A549 (cell line): ENCODE results near the gene MAGIX. TPM values are rescaled to one million over a fixed set of nuclear protein-coding genes. Genes with fewer than 3 reads are reported as not detected.

Experiments
- ATAC-seq, 2 experiments: fragments of 200-7000 bp in 1 of 2; fragments of >200 bp in 1 of 2; cut with Nextera tagmentation in 1 of 2; cut with Tn5 transposase in 1 of 2; 3 replicates each; pipeline versions ENCODE4 v1.8.0 to v1.9.1; 2018 to 2020; ENCODE audit warnings: mild to moderate bottlenecking in 1 of 2, moderate library complexity in 1 of 2
- CTCF ChIA-PET: fragments of 300-600 bp; sonication (Branson Sonifier 250); formaldehyde crosslinking; extraction: SDS; loops from one replicate; lab custom pipeline; 2021; ENCODE audit warnings: antibody characterized with exemption, inconsistent platforms; lab: Yijun Ruan, JAX
- POLR2A ChIA-PET: fragments of 350-600 bp; formaldehyde crosslinking; extraction: SDS; loops from one replicate; lab custom pipeline; 2021; ENCODE audit warnings: antibody characterized with exemption, inconsistent platforms; lab: Yijun Ruan, JAX
- DNase-seq, 2 experiments: peaks; one replicate each; pipeline versions ENCODE4 v3.0.0 to v3.0.0-alpha.2; 2011 to 2016; ENCODE audit warnings: low read depth in 1 of 2, low spot score in 1 of 2
- FAIRE-seq: peaks from 2 replicates; lab custom pipeline; 2011; peaks lifted over from hg19 to GRCh38; lab: Jason Lieb, UNC
- H3K27ac ChIP-seq, 2 experiments: fragments of >200 bp; sonication (Bioruptor Twin); formaldehyde crosslinking; 3 replicates each; pipeline ENCODE4 v1.5.1; 2016 to 2017
- H3K4me1 ChIP-seq: fragments of >200 bp; sonication (Bioruptor Twin); formaldehyde crosslinking; 3 replicates; pipeline ENCODE4 v1.6.1; 2016
- H3K4me2 ChIP-seq: fragments of >200 bp; sonication (Bioruptor Twin); formaldehyde crosslinking; 3 replicates; pipeline ENCODE4 v1.6.1; 2016
- H3K4me3 ChIP-seq: fragments of >200 bp; sonication (Bioruptor Twin); formaldehyde crosslinking; 3 replicates; pipeline ENCODE4 v1.5.1; 2016
- H3K9me3 ChIP-seq: fragments of >200 bp; sonication (Bioruptor Twin); formaldehyde crosslinking; 3 replicates; pipeline ENCODE4 v1.6.1; 2016
- ATOH8 ChIP-seq: fragments of 250-450 bp; sonication (Bioruptor Pico); IDR thresholded peaks from 2 replicates; pipeline ENCODE4 v1.5.0; 2020; ENCODE audit warnings: low read depth, mild to moderate bottlenecking, moderate library complexity
- CBX2 ChIP-seq: fragments of 200-600 bp; sonication (generic); IDR thresholded peaks from 2 replicates; pipeline ENCODE4 v1.6.1; 2016; ENCODE audit warnings: low read depth, mild to moderate bottlenecking, borderline replicate concordance
- CHD2 ChIP-seq: fragments of 150-350 bp; IDR thresholded peaks from 2 replicates; pipeline ENCODE4 v1.6.1; 2014; ENCODE audit warnings: low read length; ENCODE audit not compliant: partially characterized antibody
- CHD4 ChIP-seq: fragments of 200-600 bp; sonication (generic); IDR thresholded peaks from 2 replicates; pipeline ENCODE4 v1.6.1; 2016; ENCODE audit warnings: antibody characterized with exemption, mild to moderate bottlenecking, borderline replicate concordance
- EHF ChIP-seq: fragments of 250-450 bp; sonication (Bioruptor Pico); IDR thresholded peaks from 2 replicates; pipeline ENCODE4 v1.5.0; 2020; ENCODE audit warnings: mild to moderate bottlenecking
- HDAC2 ChIP-seq: fragments of 200-600 bp; sonication (generic); IDR thresholded peaks from 2 replicates; pipeline ENCODE4 v1.6.1; 2016
- HMGXB4 ChIP-seq: fragments of 250-450 bp; sonication (Bioruptor Pico); IDR thresholded peaks from 2 replicates; pipeline ENCODE4 v1.5.0; 2021; ENCODE audit warnings: mild to moderate bottlenecking, moderate library complexity, borderline replicate concordance
- HOXB5 ChIP-seq: fragments of 250-450 bp; sonication (Bioruptor Pico); IDR thresholded peaks from 2 replicates; pipeline ENCODE4 v1.5.0; 2020; ENCODE audit warnings: mild to moderate bottlenecking, moderate library complexity
- MAFK ChIP-seq: fragments of 450-650 bp; IDR thresholded peaks from 2 replicates; pipeline ENCODE4 v1.6.1; 2014; ENCODE audit not compliant: partially characterized antibody
- MAZ ChIP-seq: fragments of 150-350 bp; IDR thresholded peaks from 2 replicates; pipeline ENCODE4 v1.6.1; 2014; ENCODE audit warnings: antibody characterized with exemption, low read depth, low read length, borderline replicate concordance
- MYC ChIP-seq: IDR thresholded peaks from 2 replicates; pipeline ENCODE4 v1.6.1; 2012; ENCODE audit warnings: mild to moderate bottlenecking, inconsistent platforms, low read length, improper control_type of control experiment, borderline replicate concordance
- NFE2L2 ChIP-seq: fragments of 150-350 bp; conservative IDR thresholded peaks from 2 replicates; pipeline ENCODE4 v1.6.1; 2014; ENCODE audit warnings: low read length
- RAD21 ChIP-seq, 2 experiments: fragments of >200 bp in 1 of 2; sonication (Bioruptor Twin) in 1 of 2; formaldehyde crosslinking in 1 of 2; IDR thresholded peaks in 1 of 2; conservative IDR thresholded peaks in 1 of 2; 2 replicates in 1 of 2; 3 replicates in 1 of 2; pipeline ENCODE4 v1.6.1; 2012 to 2018; ENCODE audit warnings: inconsistent platforms in 1 of 2
- RARB ChIP-seq: fragments of 250-450 bp; sonication (Bioruptor Pico); IDR thresholded peaks from 2 replicates; pipeline ENCODE4 v1.8.0; 2021; ENCODE audit warnings: mild to moderate bottlenecking, moderate library complexity
- REST ChIP-seq: fragments of 200-600 bp; sonication (generic); IDR thresholded peaks from 2 replicates; pipeline ENCODE4 v1.6.1; 2016; ENCODE audit warnings: antibody characterized with exemption, mild to moderate bottlenecking, moderate library complexity
- RFX5 ChIP-seq: fragments of 450-650 bp; IDR thresholded peaks from 2 replicates; pipeline ENCODE4 v1.7.1; 2014; ENCODE audit warnings: antibody characterized with exemption, mild to moderate bottlenecking, moderate library complexity
- TP53 ChIP-seq: fragments of 250-450 bp; sonication (Bioruptor Pico); IDR thresholded peaks from 2 replicates; pipeline ENCODE4 v1.5.0; 2021; ENCODE audit warnings: mild to moderate bottlenecking, moderate library complexity
- ZFP36 ChIP-seq: fragments of 450-650 bp; IDR thresholded peaks from 2 replicates; pipeline ENCODE4 v1.6.1; 2014; ENCODE audit warnings: borderline replicate concordance; ENCODE audit not compliant: partially characterized antibody
- ZNF302 ChIP-seq: fragments of 250-450 bp; sonication (Bioruptor Pico); IDR thresholded peaks from 2 replicates; pipeline ENCODE4 v1.9.0; 2021; ENCODE audit warnings: inconsistent platforms, mild to moderate bottlenecking, moderate library complexity
- ZSCAN20 ChIP-seq: fragments of 250-450 bp; sonication (Bioruptor Pico); IDR thresholded peaks from 2 replicates; pipeline ENCODE4 v1.8.0; 2022; ENCODE audit warnings: mild to moderate bottlenecking, moderate library complexity
- WGBS: methylation state at CpG from one replicate; pipeline ENCODE4 v1.1.6; 2017; ENCODE audit errors: missing lambda C conversion rate; 5-methylcytosine and 5-hydroxymethylcytosine counted together
- polyA plus RNA-seq, 4 experiments: library from polyadenylated mRNA; depleted of rRNA in 3 of 4; stranded (reverse); fragments of >200 nt; fragmentation: RNase III in 1 of 4; extraction: RNeasy Plus Mini Kit Qiagen cat#74134 plus additional on column Dnase treatment in 1 of 4; gene quantifications; 2 replicates in 3 of 4; 3 replicates in 1 of 4; pipeline ENCODE4 v1.2.3, GENCODE V29; 2011 to 2017

MAGIX gene
- polyA plus RNA-seq, 2 of the 4 experiments (the other 2 are of a cell fraction): 1.1 to 2.2 TPM

GRCh38 chrX:49212861-49213260 is 50.3 kb downstream of the MAGIX start:
- no peaks in the 10 kb centered on the region for H3K9me3 ChIP-seq
- no peak overlapping the region for H3K4me2 ChIP-seq
- H3K4me3 ChIP-seq: no peak overlapping the region
- CTCF ChIA-PET: no interaction called here
- no peaks in the 10 kb centered on the region for H3K4me1 ChIP-seq
- POLR2A ChIA-PET: no interaction called here
- no peak for TF ChIP-seq EHF (CRISPR knock-in tag)
- TF ChIP-seq REST: no peak
- 0% methylated on average over 1 of the region's 1 CpG for whole genome bisulfite sequencing
- ATAC-seq (no peak), FAIRE-seq (no peak), DNase-seq (no peak)
- H3K27ac ChIP-seq: no peak overlapping the region

- no peak overlapping the region for H3K4me2 ChIP-seq
- H3K4me3 ChIP-seq: no peak overlapping the region
- no peak overlapping the region for H3K27ac ChIP-seq
- 41% methylated on average over 2 of the region's 2 CpGs for WGBS
- ChIA-PET CTCF (no interaction called here), POLR2A (no interaction called here)
- no peak for ATAC-seq
- no peak for DNase-seq
- H3K4me1 ChIP-seq: no peaks in the 10 kb centered on the region
- peak; percentile 61 for FAIRE-seq
- no peaks in the 10 kb centered on the region for H3K9me3 ChIP-seq
- no peak for TF ChIP-seq TP53 (CRISPR knock-in tag)
- TF ChIP-seq RAD21 (conservative IDR thresholded peaks at IDR 0.05 in 1 of 2, IDR thresholded peaks at IDR 0.05 in 1 of 2): no peak
These were observed 51.9 kb downstream of the MAGIX start for GRCh38 chrX:49214416-49214815.

GRCh38 chrX:49214996-49215526 is 52.5 kb downstream of the MAGIX start:
- 55% methylated on average over 11 of the region's 14 CpGs for WGBS
- no peaks in the 10 kb centered on the region for H3K4me1 ChIP-seq
- DNase-seq: no peak
- no peak overlapping the region for H3K4me3 ChIP-seq
- FAIRE-seq: no peak
- no peaks in the 10 kb centered on the region for H3K9me3 ChIP-seq
- H3K4me2 ChIP-seq: no peak overlapping the region
- ChIA-PET POLR2A (no interaction called here), CTCF (no interaction called here)
- TF ChIP-seq RARB (CRISPR knock-in tag): no peak
- no peak for TF ChIP-seq MAFK
- TF ChIP-seq RFX5: no peak
- no peak for TF ChIP-seq HMGXB4 (CRISPR knock-in tag)
- no peak for TF ChIP-seq ZNF302 (CRISPR knock-in tag)
- no peak for TF ChIP-seq ATOH8
- no peak for TF ChIP-seq CHD2
- TF ChIP-seq CHD4: no peak
- TF ChIP-seq HOXB5 (CRISPR knock-in tag): no peak
- no peak for TF ChIP-seq EHF (CRISPR knock-in tag)
- TF ChIP-seq ZFP36: no peak
- TF ChIP-seq MAZ: no peak
- TF ChIP-seq HDAC2: no peak
- no peak for TF ChIP-seq CBX2
- no peak for TF ChIP-seq MYC
- TF ChIP-seq ZSCAN20: no peak
- no peak for TF ChIP-seq NFE2L2
- ATAC-seq: no peak
- no peak overlapping the region for H3K27ac ChIP-seq
